NCI-H345 treated with DMSO at 0.1 percent for 48 hours (cell line): ENCODE data around the gene NACAD.

Experiments
- DNase-seq: peaks from one replicate; lab custom pipeline; 2025; ENCODE audit not compliant: unreplicated experiment; lab: John Stamatoyannopoulos, UW

NACAD gene

DNA sequence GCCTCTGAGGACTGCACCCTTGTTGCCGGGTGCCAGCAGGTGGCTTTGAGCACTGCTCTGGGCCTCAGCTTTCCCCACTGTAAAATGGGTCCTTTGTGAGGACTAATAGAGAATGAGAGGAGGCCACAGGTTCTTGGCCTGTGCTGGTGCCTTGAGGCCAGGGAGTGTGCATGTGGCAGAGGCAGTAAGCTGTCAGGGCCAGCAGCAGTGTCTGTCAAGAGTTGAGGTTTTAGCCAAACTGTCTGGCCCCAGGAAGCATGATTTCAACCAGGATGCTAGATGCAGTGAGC lies 13.5 kb downstream of the NACAD start:
- no peak for DNase-seq

DNA sequence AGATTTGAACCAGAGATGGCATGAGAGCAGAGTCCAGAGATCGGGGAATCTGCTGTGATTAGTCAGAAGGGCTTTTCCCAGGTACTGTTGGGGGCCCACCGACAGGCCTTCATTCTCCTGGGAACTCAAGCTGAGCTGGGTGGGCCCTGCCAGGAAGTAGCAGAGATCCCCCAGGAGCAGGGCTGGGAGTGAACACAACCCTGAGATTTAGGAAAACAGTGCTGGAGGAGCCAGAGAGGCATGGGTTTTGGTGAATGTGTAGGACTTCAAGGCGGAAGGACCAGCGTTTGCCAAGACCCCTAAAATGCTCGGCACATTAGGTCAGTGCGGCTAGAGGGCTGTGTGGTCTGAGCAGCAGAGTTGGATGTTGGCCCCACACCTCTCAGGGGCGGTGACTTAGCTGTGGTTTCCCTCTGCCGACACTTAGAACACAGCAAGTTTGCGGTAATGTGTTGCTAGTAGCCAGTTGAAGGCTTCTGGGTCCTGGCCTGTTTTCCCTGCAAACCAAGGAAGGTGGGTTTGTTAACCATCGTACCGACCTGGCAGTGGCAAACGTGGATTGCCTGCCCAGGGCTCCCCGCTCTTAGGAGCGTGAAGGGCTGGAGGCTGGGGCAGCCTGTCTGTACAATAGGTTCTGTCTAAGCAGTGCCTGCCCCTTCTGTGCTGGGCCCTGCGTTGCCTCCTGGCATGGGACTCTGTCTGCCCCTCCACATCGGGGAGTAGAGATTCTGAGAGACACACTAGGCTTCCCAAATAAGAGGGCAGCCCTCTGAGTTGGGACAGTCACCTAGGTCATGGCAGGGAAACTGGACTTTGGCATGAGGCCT lies 14.0 kb downstream of the NACAD start:
- no peak for DNase-seq

DNA sequence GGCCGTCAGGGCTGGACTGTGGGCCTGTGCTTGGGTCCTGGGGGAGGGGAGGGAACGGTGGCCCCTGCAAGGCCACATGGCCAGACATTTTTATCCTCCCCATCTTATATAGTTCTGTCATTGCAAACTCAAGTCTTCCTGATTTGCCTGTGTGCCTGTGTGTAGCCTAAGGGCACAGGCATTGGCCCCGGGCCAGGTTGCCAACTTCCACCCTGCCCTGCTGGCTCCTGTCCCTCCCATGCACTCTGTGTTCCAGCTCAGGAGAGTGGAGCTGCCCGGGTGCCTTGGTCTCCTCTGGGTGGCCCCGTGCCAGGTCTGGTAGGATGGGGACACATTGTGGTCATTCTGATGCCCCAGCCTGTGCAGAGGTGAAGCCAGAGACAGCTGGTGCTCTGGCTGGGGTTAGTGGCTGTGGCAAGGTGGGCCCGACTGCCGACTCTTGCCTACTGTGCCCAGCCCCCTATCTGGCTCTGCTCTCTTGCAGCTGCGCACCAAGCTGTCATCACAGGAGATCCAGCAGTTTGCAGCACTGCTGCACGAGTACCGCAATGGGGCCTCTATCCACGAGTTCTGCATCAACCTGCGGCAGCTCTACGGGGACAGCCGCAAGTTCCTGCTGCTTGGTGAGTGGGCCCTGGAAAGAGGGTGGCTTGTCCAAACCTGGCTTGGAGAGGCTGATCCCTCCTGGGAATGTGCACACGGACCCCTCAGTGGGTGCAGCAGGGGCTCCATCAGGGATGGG lies 14.8 kb downstream of the NACAD start:
- DNase-seq, result no peak

DNA sequence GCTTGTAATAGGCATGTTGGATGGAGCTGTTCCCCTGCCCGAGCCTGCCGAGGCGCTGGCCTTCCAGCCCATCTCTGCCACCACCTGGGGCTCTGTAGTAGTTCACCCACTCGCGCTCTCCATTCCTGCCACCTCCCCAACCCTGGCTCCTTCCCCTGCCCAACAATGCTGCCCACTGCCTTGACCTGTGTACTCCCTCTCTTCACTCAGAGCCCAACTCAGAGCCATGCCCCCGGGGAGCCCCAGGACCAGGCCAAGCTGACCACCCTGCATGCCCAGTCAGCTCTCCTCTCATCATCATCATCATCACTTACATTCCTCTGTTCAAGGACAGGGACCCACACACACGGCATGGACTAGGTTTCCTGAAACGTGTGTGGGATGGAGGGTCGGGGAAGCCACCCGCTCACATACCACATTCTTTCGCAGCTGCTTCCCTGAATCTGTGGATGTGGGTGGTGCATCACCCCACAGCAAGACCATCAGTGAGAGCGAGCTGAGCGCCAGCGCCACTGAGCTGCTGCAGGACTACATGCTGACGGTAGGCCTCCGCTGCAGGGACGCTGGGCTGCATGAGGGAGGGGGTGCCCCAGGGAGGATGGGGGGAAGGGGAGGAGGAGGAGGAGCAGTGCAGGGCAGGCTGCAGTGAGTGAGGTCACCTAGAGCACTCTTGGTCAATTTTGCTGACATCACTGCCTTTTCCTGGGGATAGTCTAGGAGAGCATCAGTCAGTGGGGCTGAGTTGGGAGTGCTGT lies 15.6 kb downstream of the NACAD start:
- DNase-seq, result no peak

DNA sequence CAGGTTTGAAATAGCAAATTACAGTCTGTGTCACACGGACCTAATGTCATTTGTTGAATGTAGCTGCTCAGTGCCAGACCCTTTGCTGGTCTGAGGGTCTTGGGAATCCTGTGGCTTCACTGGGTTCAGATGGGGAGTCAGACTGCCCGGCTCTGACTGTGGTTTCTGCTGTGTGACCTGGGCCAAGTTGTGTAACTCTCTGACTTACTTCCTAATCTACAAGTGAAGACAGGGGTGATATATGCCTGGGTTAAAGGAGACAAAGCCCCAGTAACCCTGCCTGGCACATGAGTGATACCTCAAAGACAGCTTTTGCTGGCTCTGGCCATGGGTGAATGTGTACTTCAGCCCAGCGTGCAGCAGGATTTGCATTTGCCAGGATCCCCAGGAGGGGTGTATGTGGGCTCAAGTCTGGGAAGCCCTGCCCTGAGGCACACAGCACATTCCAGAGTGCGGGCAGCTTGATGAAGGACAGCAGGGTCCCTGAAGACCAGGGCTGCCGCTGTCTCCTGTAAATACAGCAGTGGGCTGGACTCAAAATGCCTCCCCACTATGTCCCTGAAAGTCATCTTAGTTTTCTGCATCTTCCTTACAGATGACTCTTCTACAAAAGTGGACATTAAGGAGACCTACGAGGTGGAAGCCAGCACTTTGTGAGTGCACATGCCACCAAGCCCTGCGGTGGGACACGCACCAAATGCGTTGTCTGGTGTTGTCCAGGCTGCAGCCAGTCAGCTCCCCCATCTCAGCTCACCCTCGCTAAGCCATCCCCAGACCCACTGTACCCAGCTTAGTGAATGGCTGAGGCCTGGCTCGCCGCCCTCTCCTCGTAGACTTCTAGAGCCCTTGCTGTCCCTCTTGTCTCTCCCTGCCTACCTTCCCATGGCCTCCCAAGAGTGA lies 16.4 kb downstream of the NACAD start:
- DNase-seq, result no peak

DNA sequence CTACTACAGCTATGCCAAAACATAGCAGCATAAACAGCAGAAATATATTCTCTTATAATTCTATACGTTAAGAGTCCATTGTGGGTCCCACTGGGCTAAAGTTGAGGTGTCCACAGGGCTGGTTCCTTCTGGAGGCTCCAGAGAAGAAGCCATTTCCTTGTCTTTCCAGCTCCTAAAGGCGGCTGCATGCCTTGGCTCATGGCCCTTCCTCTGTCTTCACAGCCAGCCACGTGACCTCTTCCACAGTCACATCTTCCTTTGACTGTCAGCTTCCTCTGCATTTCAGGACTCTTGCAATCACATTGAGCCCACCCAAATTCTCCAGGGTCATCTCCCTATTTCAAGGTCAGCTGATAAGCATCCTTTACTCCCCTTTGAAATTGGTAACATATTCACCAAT lies 17.2 kb downstream of the NACAD start:
- DNase-seq, result no peak

DNA sequence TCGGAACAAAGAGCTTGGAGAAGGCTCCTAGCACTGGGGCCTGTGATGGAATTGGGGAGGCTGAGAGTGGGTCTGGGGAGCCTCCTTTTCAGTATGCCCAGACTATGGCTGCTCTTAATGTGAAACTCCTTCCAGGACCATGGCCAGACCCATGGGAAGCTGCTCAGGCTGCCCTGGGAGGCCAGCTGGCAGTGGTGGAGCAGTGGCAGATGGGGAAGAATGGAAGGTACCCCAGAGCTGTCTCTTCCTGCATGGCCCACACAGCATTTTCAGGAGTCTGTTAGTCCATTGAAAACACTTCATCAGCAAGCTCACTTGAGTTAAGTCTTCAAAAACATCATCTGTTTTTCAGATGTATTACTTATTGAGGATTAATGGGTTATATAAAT lies 18.5 kb downstream of the NACAD start:
- DNase-seq, result no peak

DNA sequence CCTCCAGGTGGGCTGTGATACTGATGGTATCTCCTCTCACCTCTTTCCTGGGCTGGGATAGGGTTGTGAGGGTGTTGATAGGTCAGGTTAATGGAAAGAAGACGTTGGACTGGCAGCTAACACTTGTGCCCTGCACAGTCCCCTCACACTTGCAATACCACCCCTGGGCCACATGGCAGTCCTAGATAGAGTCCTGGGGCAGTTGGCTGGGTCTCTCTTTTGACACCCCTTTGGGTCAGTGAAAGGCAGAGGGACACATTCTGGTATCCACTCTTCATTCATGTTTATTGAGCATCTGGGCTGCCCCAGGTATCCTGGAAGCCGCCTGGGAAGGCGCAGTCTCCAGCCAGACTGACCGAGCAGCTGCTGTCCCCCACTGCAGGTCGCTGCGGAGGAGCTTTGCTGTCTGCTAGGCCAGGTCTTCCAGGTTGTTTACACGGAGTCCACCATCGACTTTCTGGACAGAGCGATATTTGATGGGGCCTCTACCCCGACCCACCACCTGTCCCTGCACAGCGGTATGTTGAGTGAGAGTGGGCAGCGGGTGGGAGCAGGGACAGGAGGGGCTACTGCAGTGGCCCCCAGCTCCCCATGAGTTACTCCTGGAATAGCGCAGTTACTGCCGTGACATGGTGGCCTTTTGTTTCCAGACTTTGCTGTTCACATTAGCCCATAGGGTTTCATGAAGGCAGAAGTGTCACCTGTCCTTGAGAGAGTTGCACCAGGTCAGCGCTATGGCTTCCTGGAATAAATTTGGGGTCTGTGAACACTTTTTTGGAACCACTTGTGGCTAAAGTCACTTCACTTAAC lies 19.1 kb downstream of the NACAD start:
- DNase-seq, result no peak

DNA sequence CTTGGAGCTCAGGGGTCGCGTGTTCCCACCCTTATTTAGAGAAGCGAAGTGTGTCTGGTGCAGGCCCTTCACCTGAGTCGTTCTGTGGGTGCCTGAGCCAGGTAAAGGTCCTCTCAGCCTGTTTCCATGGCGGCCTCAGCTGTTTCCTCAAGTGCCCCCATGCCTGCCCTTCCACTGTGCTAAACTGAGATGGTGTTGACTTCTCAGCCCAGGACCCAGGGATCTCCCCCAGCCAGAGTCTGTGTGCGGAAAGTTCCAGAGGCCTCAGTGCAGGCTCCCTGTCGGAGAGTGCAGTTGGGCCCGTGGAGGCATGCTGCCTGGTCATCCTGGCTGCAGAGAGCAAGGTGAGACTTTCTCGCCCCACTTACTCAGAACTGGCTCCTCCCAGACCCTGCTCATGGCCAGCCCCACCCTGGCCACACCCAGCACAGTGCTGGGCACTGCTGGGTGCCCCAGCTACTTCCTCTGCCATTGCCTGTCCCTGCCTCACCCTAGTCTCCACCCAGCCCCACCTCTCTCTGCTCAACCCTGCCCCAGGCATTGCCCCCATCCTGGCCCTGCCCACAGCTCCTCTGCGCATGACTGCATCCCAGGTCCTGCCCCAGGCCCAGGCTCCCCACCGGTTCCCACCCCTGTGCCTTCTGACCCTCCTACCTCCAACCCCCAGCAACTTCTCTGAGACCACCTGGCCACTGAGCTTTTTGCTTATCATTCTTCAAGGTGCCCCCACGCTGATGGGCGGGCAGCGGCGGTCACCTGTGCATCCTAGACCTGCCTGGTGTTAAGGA lies 20.3 kb downstream of the NACAD start:
- DNase-seq, result no peak

DNA sequence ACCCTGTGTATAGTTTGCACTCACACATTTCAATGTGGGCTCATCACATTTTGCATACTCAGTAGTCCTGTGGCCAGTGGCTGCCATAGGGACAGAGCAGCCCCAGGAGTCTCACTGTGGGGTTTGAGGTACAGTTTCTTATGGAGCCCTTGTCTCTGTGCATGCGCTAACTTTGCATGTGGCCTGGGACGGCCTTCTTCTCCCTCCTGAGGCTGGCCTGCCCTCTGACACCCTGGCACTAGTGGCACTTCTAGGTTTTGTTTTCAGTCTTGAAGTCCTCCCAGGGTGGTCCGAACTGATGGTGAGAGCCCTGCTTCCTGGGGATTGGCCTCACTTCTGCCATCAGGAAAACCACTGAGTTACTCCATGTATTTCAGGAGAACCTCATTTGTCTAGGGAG lies 21.2 kb downstream of the NACAD start:
- DNase-seq, result no peak

DNA sequence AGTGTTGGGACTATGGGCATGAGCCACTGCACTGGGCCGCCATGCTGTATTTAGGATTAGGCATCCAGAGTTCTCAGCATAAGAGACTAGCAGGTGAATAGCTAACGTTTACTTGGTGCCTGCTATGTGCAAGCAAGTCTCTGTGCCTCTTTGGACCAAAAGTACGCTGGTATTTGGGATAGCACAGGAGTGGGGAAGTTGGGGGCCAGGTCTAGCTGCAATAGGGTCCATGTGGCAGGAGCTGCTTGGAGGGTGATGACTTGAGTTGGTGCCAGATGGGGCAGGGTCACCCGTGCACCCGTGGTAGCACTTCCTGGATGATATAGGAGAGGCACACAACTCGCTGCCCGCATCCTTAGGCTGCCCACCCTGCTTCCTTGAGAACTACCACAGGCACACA lies 22.4 kb downstream of the NACAD start:
- DNase-seq, result no peak

DNA sequence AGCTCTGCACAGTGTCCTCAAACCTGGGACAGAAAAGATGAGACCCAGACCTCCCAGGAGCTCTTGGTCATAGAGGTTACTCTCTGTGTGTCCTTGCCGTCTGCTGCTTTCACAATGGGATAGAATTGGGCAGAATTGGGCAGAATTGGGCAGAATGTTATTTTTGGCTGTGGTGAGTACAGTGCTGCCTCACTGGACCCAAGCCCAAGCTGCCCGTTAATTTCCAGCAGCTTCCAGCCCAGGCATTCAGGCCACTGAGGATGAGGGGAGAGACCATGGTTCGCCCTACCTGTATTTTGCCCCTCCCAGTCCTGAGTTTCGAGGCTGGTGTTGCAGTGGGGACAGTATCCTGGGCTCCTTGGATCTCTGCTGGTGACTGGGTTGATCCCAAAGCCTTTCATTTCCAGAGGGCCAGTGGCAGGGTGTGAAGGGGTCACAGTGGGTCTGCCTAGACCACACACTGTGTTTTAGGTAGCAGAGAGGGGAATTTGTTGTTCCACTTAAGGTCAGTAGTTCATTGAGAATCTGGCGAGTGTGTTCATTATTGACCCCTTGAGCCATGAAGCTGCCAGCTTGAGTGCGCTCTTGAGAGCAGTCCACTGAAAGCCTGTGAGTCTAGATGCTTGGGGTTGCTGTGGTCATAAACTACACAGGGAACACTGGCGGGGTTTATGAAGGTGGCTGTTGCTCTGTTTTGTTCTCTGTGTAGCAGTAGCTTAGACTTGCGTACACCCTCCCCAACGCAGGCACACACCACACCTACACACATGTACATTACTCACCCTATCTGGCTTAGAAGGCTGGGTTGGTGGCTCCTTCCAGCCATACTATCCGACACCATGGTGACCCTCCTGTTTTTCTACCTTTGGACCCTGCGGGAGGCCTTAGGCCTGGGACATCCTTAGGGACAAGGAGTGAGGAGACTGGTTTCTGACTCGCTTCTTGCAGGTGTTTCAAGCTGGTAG lies 23.5 kb downstream of the NACAD start:
- DNase-seq, result no peak

DNA sequence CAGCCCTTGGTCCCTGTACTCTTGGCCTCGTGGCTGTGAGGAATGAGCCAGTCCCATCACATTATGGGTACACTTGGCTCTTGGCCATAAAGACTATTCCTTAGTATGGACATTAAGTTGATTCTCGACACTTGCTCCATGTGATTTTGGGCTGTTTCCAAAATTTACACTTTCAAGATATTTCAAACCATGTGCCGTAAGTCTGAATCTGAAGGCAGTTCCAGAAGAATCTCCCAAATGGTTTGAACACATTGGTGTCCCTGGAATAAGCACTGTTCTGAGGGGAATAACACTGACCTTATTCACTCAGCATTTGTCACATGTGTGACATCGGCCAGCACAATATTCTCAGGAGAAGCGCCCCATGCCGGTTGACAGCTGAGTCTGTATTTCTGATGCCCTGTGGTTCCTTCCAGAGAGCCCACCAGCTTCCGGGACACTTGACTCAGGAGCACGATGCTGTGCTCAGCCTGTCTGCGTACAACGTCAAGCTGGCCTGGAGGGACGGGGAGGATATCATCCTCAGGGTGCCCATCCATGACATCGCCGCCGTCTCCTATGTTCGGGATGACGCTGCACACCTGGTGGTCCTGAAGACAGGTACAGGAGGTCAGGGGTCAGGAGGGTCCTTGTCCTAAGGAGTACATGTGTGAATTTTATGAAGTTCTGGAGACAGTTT lies 24.6 kb downstream of the NACAD start:
- DNase-seq, result no peak

DNA sequence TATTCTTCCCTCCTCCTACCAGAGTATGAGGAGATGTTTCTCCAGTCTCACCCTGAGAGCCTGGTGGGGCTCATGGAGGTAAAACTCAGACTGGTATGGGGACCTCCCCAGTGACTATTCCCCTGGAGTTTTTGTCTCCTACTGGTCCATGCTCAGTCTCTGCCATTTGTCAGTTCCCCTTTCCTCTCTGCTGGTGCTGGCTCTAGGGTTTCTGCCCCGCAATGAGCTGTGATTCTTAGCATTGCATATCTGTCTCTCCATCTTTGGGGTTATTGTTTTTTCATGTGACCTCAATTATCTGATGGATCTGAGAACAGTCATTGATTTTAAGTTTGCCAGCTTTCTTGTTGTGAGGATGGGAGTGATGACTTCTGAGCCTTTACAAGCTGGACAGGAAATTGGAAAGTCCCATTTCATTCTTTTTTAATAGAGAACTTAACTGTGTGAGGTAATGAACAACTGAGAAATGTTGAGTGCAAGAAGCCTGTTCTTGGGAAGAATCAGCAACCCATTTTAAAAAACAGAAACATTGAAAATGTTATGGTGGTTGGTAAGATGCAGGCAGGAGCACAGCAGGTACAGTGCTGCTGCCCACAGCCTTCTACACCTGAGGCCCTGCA lies 26.9 kb downstream of the NACAD start:
- no peak for DNase-seq

DNA sequence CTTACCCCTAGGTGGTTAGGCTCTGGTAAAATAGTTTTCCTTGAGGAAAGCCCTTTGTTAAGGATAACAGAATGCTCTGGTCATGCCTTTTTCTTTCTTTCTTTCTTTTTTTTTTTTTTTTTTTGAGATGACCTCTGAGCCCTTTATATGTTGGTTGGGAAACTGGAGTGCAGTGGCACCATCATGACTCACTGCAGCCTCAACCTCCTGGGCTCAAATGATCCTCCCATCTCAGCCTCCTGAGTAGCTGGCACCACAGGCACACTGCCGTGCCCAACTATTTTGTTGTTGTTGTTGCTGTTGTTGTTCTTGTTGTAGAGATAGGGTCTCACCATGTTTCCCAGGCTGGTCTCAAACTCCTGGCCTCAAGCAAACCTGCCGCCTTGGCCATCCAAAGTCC lies 27.4 kb downstream of the NACAD start:
- no peak for DNase-seq

DNA sequence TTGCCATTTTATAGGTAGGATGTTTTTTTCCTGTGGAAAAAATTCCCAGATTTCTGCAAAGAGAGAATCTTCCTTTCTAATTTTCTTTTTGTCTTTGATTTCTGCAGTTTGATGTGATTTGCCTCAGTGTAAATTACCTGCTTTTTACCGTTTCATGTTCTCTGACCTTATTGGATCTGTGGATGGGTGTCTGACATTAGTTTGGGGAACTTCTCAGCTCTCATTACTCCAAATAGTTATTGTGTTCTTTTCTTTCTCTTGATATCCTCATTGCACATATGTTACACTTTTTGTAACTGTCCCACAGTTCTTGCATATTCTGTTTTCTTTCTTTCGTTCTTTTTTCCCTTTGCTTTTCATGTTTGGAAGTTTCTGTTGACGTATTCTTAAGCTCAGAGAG lies 28.5 kb downstream of the NACAD start:
- DNase-seq, result no peak

DNA sequence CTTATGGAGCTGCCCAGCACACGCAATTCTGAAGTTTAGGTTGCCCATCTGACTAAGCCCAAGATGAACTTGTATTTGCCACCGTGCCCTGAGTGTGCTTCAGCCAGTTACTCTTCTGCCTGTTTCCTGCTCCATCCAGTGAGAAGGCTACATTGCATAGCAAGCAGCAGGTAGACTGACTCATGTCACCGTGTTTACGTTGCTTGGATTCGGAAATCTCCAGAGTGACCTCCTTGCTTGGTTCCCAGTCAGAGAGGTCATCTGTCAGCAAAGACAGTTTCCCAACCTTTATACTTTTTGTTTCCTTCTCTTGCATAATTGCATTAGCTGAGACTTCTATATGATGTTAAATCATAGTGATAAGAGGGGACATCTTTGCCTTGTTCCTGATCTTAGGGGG lies 30.9 kb downstream of the NACAD start:
- no peak for DNase-seq
